ENCODE measurements around the gene SLC37A1.

GRCh38 chr21:42525676-42526378 lies 12.2 kb downstream of the SLC37A1 start:
- TF ChIP-seq CTCF (conservative IDR thresholded peaks at IDR 0.05; ENCODE audit: low read depth, low read length) (no peak), EZH2 (IDR thresholded peaks at IDR 0.05; ENCODE audit: borderline replicate concordance, low read depth, low read length, poor library complexity, severe bottlenecking) (no peak)

Data from A673 (cell line).